DMS53 treated with DMSO at 0.1 percent for 48 hours (cell line): Measurements from ENCODE around the gene DAB2IP.

Source experiments
- DNase-seq: peaks from one replicate; lab custom pipeline; 2025; ENCODE audit not compliant: unreplicated experiment; lab: John Stamatoyannopoulos, UW

DAB2IP gene

DNA sequence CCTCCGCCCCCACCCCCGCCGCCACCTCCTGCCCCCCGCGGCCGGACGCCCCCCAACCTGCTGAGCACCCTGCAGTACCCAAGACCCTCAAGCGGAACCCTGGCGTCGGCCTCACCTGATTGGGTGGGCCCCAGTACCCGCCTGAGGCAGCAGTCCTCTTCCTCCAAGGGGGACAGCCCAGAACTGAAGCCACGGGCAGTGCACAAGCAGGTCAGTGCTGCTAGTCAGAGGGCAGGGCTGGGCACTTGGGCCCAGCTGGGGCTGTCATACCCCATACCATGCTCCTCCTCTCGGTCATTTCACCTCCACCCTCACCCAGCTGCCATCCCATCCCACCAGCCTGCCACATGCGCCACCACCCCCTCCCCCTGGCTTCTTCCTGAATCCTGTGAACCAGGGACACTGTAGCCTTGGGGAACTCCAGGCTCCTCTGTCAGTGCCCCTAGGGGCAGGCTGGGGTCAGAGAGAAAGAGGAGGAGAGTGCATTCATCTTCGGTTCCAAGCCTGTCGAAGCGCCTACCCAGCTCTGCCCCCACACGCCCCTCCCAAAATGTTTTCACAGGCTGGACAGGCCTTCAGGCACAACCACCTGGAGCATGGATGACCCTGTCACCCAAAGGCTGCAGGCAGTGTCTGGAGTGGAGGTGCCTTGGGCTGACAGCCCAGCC is 122.0 kb downstream of the DAB2IP start:
- DNase-seq, result no peak

DNA sequence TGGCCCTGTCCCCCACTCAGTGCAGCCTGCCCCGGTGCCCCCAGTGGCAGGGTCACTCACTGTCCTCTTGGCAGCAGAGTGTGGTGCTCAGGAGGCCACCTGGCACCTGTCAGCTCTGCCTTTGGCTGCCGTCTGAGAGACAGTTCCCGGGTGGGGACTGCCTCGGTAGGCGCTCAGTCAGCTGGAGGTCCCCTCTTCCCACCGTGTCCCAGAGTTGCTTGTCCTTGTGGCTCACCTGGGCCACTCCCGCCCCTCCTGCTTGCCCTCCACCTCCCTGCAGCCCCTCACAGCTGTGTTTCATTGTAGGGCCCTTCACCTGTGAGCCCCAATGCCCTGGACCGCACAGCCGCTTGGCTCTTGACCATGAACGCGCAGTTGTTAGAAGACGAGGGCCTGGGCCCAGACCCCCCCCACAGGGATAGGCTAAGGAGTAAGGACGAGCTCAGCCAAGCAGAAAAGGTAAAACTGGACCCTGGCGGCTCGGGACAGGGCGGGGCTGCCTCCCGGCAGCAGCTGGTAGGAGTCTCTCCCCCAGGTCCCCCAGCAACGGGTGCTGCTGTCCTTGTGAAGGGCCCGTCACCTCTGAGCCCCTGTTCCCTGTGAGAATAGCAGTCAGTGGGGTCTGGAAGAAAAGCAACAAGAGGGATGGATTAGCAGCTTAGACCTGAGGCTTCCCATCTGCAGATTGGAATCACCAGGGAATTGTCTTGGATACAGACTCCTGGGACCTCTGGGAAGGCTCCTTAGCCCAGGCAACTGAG is 122.7 kb downstream of the DAB2IP start:
- DNase-seq, result no peak

DNA sequence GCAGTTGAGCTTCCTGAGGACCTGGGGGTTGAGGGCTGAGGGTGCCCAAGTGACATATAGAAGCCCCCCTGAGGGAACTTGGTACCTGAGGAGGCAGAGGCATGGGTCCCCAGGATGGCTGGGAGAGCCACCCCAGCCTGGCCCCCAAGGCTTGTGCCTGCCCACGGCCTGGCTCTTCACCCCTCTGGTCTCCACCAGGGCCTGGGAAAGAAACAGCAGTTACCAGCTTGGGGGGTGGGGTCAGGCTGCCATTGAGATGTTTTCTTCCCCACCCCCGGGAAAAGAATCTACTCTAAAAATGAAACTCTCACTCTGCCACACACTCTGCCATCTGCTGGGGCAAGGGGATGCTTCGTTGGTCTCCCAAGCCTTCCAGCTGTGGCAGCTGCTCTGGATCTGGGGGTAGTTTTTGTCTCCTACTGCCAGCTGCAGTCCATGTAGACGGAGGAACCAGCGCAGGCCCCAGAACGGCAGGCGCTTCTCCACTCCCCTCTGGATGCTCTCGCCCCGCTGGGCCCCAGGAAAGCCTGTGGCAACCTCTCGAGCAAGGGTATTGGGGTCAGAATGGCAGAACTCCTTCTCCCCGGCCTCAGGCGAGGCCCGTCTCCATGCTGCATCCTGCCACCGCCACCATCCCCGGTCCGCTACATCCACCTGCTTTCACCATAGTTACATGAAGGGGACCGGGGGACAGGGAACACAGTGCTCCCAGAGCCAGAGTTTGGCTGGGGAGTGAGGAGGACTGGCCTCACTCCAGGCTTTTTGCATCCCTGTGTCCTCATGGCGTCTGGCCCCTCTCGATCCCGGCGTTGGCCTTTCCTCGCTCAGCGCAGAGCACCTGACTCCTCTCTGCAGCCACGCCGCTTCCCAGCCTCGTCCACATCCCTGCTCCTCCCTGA is 123.5 kb downstream of the DAB2IP start:
- no peak for DNase-seq

DNA sequence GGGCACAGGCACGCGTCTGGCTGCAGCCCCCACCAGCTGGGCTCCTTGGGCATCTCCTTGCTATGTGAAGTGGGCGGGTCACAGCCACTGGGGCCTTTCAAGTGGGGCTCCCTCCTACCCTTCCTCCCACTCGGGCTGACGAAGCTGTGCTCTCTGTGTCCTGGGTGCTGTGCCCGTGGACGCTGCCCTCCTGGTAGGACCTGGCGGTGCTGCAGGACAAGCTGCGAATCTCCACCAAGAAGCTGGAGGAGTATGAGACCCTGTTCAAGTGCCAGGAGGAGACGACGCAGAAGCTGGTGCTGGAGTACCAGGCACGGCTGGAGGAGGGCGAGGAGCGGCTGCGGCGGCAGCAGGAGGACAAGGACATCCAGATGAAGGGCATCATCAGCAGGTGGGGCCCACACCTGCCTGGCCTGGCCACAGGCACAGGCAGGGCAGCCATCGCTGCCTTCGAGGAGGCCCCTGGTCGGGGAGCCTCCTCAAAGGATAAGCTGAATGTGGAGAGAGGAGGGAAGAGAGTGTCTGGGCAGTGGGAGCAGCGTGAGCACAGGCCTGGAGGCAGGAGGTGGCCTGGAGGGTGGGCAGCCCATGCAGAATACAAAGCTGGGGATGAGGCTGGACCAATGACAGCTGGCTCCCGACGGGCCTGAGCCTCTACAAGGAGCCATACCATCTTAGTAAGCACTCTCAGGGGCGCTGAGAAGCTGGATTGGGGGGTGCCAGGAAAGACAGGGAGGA is 124.7 kb downstream of the DAB2IP start:
- DNase-seq, result no peak

DNA sequence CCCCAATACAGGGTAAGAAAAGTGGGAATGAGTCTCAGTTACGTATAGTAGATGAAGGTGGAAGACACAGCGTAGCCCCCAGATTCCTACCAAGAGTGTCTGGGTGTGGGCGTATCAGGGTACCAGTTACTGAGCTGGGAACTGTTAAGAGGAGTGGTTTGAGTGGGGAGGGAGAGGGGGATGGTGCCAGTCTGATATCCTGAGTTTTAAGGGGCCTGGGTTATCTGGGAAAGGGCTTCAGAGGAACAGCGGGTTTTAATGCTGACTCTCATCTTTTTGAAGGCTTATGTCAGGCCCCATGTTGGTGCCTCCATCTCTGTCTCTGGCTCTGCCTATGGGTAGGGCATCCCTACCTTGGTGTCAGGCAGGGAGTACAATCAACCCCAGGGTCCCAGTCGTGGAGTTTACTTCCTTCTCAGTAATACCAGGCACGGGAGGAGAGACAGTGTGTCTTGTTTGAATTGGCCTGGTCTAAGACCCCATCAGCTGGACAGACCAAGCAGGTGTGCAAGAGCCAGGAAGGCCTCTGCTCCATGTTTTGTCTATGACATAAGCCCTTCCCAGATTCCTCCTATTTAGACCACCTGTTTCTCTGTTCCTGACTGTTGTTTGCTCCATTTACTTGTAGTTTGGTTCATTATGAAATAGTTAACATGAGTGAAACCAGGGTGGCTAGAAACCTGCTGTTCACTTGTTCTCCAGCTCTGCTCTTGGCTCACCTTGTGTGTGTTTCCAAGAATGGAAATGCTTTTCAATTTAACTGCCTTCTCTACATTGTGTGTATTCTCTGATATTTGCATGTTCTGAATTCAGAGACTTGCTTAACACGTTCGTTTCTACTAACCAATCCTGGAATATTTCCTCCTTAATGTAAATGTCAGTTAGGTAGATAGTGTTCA is 125.6 kb downstream of the DAB2IP start:
- no peak for DNase-seq

DNA sequence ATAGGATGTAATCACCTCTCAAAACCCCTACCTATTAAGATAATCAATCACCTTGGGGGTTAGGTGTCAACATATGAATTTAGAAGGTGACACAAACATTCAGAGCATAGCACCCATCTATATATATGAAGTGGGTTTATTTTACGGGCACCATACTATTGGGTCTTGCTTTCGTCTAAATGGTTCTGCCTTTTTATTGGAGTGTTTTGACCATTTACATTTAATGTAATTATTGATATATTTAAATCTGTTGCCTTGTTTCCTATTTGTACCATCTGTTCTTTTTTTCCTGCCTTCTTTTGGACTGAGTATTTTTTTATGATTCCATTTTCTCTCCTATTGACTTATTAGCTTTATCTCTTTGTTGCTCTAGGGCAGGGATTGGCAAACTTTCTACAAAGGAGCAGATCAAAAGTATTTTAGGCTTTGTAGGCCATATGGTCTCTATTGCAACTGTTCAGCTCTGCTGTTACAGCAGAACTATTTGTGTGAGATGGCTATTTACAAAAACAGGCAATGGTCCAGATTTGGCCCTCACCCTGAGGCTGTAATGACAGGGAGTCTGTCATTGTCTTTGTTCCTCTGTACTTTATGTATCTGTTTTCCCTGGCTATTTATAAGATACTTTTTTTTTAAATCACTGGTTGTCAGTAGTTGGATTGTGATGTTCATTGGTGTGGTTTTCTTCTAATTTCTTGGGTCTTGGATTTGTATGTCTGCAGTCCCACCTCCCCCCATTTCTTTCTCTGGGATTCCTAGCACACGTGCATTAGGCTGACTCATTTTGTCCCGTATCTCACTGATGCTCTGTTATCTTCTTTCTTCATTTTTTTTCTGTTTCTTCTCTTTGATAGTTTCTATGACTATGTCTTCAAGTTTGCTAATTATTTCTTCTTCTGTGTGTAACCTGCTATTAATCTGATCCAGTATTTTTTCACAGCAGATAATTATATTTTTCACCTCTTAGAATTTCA is 127.1 kb downstream of the DAB2IP start:
- DNase-seq, result no peak

DNA sequence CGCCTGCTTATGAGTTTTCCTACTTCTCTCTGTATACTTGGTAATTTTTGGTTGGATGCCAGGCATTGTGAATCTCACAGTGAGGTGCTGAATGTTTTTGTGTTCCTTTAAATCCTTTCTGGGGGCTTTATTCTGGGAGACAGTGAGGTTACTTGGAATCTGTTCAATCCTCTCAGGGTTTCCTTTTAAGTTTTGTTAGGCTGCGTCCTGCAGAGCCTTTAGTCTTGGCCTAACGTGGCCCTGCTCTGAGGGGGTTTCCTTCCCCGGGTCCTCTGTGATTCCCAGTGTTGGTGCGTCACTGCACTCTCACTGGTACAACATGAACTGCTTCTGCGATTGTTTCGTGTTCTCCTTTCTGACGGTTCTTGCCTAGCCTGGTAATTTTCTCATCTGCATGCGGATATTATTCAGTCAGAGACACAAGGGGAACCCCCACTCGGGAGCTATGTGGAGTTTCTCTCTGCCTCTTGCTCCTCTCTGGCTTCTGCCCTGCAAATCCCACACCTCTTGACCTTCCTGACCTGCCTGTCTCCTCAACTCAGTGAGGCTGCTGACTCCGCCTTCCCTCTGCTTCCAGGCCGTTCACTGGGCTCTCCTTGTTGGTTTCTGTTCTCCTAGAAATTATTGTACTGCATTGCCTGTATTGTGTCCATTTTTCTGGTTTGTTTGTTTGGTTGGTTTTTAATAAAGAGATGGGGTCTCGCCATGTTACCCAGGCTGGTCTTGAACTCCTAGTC is 128.1 kb downstream of the DAB2IP start:
- DNase-seq, result no peak

DNA sequence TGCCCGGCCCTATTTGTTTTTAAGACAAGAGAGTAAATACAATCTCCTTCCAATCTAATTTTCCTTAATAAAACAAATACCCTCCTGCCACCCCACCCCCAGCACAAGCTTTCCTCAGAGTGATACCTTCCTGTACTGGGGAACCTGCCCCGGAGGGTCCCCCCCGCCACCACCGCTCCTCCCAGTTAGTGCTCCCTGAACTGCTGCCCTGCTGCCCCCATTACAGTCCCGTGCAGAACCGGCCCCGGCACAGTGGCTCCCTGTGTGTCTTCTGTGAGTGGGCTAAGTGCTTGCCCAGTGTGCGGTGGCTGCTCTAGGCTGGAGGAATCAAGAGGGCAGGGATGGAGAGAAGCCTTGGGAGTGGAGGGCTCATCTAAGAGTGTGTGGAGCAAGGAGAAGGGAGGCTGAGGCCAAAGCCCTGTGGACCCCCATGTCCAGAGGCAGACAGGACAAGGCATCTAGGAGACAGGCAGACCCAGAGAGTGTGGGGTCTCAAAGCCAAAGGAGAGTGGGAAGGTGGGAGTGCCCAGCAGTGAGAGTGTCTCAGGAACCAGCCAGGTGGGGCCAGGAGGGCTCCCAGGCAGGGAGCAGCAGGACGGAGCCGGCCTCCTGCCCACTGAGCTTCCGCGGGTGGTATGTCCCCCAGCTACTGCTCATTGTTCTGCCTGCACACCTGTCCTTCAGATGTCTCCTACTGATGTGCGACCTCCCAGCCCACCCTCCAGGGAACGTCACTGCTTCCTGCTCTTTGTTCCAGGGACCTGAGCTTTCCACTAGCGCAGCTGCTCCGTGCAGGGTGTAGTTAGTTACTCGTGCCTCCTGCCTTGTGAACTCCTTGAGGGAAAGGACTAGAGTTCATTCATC is 129.0 kb downstream of the DAB2IP start:
- DNase-seq, result no peak

DNA sequence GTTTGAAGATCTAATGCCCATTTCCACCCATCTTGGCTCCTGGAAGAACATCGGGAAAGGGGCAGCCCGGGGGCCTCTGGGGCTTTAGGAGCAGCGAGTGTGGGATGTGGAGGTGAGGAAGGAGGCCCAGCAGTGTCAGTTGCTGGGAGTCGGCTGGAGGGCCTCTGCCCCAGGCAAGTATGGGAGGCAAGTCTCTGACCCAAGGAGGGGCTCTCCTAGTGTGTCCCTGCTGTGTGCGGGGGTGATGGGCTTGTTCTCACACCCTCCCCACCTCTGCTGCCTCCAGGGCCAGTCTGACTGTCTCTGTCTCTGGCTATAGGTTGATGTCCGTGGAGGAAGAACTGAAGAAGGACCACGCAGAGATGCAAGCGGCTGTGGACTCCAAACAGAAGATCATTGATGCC is 129.7 kb downstream of the DAB2IP start:
- DNase-seq, result no peak

DNA sequence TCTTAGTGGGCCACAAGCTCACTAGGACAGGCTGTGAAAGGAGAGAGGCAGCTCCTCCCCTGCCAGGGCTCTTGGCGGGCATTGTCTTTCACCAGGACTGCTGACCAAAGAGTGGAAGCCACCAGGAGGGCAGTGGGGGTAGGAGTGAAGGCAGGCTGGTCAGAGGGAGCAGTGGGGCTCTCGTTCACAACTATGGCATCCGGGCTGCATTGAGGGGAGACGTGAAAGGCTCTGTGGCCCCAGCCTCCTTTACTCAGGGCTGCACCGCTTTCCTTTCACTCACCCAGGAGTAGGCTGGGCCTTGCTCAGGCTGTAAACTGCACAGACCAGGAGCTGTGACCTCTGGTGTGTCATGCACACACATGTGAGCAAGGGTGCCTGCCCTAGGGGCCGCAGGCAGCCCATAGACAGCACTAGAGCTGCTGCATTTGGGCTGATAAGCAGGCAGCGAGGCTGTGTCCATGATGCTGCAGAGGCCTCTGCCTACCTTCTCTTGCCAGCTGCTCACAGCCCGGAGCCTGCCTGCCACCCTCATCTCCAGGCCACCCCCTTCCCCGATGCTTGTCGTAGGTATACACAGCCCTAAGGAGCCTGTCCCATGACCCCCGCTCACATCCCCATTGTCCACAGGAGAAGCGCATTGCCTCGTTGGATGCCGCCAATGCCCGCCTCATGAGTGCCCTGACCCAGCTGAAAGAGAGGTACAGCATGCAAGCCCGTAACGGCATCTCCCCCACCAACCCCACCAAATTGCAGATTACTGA is 130.4 kb downstream of the DAB2IP start:
- no peak for DNase-seq

DNA sequence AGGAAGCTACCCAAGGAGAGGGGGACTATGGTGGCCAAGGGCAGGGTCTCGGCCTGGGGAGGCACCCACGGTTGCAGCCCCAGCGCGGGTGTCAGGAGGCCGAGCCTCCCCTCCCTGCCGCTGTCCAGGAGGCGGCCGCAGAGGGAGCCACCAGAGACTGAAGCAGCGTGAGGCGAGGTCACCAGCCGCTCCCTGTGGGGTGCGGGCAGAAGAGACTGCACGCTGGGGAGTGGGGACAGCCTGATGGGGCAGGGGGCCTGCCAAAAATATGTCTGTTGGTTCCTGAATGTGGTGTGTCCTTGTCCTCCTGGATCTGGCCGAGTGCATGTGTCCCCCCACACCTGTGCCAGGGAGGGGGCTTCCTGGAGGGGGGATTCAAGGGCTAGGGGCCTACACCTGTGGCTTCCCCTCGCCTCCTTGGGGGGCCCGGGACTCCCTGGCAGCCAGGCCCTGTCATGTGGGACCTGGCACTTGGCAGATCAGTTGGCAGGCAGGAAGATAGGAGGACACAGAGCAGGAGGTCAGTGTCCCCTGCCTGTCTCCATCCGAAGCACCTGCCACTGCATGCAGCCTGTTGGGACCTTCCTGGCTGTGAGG is 131.2 kb downstream of the DAB2IP start:
- DNase-seq, result no peak

DNA sequence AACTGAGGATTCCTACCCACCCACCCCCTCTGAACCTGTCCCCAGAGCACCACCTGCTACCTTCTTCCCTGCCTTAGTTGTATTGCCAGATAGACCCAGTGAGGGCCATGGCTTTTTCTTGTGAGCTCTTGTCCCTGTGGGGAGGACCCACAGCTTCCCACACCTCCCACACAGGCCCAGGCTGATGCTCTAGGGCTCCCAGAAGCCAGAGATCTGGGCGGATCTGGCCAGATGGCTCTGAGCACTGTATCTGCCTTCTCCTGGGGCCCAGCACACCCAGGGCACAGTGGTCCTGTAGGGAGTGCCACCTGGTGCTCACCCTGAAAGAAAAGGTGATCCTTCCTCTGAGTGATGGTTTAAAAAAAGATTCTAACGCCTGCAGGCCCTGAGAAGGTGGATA is 131.7 kb downstream of the DAB2IP start:
- DNase-seq, result no peak

DNA sequence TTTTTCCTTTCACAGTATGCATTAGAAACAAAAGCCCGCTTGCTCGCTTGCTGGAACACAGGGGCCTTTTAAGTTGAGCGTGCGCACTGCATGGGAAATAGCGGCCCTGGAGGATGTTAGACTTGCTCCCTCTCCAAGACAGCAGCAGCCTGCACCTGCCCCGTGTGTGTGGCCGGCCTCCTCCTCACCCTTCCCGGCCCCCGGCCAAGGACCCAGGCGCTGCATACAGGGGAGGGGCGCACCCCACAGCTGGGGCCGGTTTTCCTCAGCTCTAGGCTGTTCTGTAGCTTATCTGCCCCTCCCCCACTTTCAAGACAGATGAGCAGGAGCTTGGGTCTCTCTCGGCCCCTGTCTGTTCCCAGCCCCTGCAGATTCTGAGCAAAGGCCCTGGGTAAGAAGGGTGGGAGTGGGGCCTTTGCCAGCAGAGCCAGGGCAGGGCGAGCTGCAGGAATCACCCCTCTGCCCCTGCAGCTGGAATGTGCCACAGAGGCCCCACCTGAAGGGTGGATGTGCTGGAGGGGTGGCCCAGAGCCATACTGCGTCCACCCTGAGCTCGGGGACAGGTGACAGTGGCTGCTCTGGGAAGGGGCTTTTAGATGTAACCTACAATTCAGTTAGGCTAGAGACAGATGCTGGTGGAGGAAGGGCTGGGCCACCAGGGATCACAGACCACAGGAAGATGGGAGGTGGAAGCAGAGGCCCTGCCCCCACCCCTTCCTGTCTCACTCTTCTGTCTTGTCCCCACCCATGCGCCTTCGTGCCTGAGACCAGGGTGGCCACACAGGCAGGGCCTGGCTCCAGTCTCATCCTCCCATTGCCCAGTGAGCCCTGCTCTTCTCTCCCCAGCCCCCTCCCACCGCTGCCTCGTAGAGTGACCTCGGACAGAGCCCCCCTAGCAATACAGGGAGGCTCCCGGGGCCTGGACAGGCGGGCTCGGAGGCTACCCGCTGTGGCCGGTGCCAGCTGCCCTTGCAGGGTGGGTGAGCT is 132.4 kb downstream of the DAB2IP start:
- DNase-seq, result no peak

DNA sequence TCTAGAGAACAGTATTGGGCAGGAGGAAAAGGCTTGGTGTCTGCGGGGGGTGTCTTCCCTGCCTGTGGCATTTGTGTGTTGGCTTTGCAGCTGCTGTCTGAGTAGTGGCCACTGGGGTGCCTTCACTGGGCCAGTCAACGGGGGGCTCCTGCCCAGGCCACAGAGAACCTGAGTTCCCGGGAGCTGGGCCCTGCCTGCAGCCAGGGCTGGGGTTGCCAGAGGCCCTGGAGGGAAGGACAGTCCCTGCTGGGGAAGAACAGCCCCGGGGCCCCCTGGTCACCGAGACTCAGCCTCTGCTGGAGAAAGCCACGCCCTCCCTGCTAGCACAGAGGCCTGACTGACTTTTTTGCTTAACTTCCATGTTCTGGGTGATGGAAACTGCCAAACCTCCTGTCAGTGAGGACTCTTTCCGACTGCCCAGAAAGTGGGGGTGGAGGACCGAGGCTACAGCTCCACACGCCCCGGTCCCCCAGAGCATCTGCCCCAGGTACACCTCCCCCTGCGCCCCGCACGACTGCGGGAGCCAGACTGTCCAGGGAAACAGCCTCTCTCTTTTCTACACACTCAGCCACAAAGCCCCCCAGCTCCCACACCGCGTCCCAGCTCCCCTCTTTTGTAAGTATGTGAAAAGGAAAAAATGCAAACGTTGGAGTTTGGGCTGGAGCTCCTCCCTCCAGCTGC is 133.4 kb downstream of the DAB2IP start:
- no peak for DNase-seq
